Measurements from ENCODE around the gene PTPRF.
"Not testable (repeated sequence)": the region's sequence is repeated elsewhere in the genome, so short reads cannot be mapped to it uniquely, and the experiment has no call there.

Gene PTPRF

DNA sequence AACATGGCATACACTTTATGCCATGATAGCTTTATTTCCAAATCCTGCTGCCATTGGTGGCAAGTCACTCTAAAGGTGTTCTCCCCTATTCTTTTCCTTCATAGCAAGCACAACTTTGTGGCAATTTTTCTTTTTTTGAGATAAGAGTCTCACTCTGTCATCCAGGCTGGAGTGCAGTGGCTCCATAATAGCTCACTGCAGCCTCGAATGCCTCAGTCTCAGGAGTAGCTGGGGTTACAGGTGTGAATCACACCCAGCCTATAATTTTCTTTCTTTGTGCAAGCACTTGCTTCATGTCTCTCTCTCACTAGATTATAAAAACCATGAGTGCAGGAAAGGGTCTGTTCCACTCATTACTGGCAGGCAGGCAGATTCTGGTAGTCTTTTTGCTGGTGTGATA is 113.9 kb downstream of the PTPRF start:
- TF ChIP-seq, protein P1, sequence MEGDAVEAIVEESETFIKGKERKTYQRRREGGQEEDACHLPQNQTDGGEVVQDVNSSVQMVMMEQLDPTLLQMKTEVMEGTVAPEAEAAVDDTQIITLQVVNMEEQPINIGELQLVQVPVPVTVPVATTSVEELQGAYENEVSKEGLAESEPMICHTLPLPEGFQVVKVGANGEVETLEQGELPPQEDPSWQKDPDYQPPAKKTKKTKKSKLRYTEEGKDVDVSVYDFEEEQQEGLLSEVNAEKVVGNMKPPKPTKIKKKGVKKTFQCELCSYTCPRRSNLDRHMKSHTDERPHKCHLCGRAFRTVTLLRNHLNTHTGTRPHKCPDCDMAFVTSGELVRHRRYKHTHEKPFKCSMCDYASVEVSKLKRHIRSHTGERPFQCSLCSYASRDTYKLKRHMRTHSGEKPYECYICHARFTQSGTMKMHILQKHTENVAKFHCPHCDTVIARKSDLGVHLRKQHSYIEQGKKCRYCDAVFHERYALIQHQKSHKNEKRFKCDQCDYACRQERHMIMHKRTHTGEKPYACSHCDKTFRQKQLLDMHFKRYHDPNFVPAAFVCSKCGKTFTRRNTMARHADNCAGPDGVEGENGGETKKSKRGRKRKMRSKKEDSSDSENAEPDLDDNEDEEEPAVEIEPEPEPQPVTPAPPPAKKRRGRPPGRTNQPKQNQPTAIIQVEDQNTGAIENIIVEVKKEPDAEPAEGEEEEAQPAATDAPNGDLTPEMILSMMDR (conservative IDR thresholded peaks at IDR 0.05): no peak
- H3K27ac ChIP-seq: no peak overlapping the region

DNA sequence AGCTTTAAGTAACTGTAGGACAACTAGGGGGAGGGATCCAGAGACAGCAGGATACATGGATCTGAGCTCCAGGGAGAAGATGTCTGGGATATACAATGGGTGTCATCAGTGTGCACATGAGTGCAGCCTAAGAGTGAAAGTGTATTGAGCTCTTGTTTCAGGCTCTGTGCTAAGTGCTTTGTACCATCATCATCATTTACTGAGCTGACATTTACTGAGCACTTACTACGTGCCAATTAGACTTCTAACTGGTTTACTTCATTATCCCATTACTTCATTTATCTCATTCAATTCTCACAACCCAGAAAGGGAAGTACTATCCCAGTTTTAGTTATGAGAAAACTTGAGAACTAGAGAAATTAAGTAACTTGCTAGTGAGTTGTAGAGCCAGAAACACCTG is 114.8 kb downstream of the PTPRF start:
- TF ChIP-seq, protein P1 (conservative IDR thresholded peaks at IDR 0.05): no peak
- no peak overlapping the region for H3K27ac ChIP-seq

DNA sequence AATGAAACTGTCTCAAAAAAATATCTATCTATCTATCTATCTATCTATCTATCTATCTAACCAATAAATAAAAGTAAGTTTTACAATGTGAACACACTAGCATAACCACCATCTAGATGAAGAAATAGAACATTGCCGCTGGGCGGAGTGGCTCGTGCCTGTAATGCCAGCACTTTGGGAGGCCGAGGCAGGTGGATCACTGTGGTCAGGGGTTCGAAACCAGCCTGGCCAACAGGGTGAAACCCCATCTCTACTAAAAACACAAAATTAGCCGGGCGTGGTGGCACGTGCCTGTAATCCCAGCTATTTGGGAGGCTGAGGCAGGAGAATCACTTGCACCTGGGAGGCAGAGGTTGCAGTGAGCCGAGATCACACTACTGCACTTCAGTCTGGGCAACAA is 116.6 kb downstream of the PTPRF start:
- H3K27ac ChIP-seq: not testable (repeated sequence)

DNA sequence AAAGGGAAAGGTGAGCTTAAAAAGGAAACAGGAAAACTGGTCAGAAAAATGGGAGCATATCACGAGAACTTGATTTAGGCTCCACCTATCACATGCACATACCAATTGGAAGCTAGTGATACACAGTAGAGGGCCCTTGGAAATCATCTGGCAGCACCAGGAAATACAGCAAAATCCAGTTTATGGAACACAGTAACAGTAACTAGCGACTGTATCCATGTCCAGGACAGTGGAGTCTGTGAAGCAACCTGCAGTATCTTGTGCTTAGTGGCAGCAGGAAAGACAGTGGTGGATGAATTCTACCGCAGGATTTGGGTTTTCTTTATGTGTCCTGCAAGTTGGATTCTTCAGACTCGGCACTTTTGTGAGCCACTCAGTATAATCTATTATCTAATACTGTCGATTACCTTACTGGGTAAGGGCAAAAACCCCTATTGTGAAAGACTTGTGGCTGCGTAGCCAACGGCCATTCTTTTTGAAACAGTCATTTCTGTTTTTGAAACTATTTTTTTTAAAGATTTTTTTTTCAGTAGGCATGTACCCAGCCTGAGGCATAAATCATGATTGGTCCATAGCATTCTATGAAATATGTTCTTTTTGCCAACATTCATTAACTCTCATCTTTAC is 117.7 kb downstream of the PTPRF start:
- TF ChIP-seq, protein P1 (conservative IDR thresholded peaks at IDR 0.05): no peak
- no peak overlapping the region for H3K27ac ChIP-seq

DNA sequence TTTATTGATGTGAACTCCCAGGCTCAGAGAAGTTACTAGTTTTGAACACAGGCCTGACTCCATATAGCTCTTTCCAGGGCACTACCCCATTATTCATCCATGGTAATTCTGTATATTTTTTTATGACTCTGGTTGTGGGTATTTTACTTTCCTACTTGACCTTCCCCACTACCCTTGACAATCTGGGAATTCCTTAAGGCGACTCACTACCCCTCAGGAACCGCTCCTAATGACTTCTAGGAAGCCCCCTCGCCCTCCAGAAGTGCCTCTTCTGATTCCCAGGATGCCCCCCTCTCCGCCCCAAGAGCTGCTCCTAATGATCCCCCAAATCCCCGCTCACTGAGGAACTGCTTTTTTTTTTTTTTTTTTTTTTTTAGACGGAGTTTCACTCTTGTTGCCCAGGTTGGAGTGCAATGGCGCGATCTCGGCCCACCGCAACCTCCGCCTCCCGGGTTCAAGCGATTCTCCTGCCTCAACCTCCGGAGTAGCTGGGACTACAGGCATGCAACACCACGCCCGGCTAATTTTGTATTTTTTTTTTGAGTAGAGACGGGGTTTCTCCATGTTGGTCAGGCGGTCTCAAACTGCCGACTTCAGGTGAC is 118.3 kb downstream of the PTPRF start:
- peak overlapping the region; percentile 84 for H3K27ac ChIP-seq
- TF ChIP-seq, protein P1 (conservative IDR thresholded peaks at IDR 0.05): no peak

DNA sequence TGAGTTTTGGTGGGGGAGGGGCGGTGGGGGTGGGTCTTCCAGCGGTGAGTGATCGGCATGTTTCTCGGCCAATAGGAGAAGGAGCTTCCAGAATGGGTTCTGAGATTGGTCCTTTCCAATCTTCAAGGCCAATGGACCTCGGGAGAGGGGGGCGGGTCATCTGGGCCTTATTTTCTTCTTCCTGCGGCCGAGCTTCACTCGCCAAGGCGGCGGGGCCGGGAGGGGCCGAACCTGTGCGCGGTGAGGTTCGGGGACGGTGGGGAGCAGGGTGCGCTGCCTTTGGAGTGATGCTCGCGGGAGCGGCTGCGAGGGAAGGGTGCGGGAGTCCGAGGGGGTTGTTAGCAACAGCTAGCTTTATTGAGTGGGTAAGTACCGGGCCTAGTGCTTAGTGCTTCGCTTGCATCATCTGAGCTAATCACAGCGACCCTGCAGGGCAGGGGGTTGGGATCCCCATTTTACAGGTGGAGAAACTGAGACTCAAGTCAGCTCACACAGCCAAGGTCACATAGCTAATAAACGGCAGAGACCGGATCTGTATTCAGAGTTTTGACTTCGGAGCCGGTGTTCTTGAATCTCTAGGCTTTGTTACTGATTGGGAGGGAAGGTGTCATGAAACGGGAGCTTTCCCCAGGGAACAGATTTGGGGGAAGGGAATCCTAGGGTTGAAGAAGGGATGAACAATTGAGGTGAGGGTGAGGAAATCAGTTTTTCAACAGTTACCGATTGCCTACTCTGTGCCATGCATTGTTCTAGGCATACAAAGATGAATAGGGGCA is 119.8 kb downstream of the PTPRF start:
- H3K27ac ChIP-seq: peak overlapping the region; percentile 84
- TF ChIP-seq, protein P1 (conservative IDR thresholded peaks at IDR 0.05): no peak

DNA sequence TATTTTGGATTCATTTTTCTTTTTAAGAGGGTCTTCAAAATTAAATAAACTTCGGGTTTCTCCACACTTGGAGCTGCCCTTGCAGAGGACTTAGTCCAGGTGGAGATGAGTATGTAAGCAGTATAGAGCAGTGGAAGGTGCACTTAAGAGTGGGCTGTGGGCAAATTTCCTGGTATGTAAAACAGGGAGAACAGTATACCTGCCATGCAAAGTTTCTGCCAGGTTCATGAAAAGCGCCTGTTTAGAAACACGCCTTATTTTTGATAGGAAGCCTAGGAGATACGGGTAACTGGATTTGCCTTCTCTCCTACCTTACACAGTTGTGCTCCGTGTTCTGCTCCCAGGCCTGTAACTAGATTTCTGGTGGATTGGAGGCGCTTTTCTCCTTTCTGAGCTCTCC is 120.5 kb downstream of the PTPRF start:
- H3K27ac ChIP-seq: peak overlapping the region; percentile 84
- TF ChIP-seq, protein P1 (conservative IDR thresholded peaks at IDR 0.05): no peak

DNA sequence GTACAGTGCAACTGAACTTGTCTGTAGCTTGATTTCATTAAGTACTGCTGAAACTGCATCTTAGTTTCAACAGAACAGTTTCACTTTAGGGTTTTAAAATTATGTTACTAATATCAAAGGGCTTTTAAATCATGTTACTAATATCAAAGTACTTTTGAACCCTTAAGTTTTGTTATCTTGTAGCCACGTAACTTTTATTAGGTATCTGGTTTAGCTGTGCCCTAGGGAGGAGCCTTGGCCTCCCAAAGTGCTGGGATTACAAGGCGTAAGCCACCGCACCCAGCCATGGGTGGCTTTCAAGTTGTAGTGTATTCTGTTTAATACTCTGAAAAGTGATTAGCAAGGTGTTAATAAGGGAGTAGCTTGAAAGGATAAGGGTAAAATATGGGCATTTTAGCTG is 121.2 kb downstream of the PTPRF start:
- H3K27ac ChIP-seq: peak overlapping the region; percentile 84; the same call in 1 of the 2 replicates
- TF ChIP-seq, protein P1 (conservative IDR thresholded peaks at IDR 0.05): no peak

All from VCaP (cell line).